HK-2 (cell line): ENCODE results near the gene USP37.
"Not testable (repeated sequence)": the region's sequence is repeated elsewhere in the genome, so short reads cannot be mapped to it uniquely, and the experiment has no call there.

Source experiments
- DNase-seq: peaks from one replicate; pipeline ENCODE4 v3.0.0-alpha.2; 2018; ENCODE audit not compliant: unreplicated experiment

Gene USP37

DNA sequence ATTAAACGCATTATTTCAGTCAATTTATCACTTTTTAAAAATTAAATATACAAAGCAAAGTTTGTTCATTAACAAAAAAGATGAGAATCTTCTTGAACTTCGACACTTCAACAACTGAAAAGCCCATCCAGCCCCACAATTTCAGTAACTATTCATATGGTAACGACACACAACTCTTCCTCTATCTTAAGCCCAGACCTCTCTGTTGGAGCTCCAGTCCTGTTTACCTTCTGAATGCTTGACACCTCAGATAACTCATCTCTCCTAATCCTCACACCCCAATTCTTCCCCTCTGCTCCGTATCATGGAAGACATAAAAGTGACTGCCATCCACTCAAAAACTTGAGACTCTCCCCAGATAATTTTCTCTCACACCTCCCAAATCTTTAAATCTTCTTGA, 12.6 kb downstream of the USP37 start:
- DNase-seq: no peak

DNA sequence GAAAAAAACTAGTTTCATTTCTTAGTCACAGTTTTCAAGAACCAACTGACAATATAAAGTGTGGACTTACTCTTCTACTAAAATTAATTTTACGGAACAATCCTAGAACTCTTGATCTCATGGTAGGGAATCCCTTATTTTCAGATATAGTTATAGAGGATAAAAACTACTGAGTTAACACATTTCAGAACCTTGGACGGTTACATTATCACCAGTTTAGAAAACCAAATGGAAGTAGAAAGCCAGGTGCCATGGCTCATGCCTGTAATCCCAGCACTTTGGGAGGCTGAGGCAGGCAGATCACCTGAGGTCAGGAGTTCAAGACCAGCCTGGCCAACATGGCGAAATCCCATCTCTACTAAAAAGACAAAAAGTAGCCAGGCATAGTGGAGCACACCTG, 13.9 kb downstream of the USP37 start:
- not testable (repeated sequence) for DNase-seq

DNA sequence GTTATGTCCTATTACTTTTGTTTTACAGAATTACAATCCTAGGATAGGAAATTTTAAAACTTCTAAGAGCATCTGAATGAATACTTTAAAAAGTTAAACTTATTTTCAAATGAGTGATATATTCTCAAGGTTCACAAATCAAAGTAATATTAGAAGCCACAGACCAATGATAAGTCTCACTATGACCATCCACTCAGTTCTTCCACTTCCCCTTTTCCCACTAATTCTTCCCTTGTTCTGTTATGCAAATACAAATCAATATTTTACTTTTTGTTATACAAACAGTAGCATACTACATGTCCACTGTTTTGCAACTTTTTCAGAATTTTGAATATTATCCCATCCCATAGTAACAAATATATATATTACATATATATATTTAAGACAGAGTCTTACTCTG, 20.2 kb downstream of the USP37 start:
- DNase-seq: no peak

DNA sequence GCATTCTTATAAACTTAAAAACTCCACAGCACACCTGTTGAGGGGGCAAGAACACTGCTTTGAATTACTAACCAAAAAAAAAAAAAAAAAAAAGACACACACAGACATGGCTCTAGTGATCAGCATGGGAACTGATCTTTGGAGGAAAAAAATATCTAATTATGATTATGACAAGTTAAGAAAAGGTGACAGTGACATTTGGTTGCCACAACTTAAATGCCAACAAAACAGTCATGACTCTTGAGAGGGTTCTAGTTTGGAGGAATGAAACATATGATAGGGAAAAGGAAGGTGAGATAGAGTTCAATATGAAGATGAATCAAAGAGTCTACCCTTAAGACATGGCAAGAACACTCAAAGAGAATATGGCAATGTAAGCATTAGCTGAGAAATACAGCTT, 20.6 kb downstream of the USP37 start:
- DNase-seq: no peak

DNA sequence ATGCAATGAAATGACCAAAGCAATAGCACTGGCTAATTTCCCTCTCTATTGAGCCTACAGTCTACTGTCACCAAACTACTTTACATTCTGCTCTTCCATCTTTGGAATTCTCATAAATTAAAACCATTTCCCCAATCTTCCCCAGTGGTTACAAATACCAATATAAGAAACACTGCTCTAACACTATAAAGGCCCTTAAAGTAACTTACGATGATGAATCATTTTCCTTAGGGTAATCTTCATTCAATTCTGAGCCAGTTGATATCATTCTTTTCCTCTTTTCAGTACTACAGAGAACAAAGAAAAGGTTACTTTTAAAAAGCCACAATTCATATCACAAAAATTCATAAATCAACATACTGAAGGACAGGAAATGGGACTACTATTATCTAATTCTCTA, 22.1 kb downstream of the USP37 start:
- DNase-seq: no peak

DNA sequence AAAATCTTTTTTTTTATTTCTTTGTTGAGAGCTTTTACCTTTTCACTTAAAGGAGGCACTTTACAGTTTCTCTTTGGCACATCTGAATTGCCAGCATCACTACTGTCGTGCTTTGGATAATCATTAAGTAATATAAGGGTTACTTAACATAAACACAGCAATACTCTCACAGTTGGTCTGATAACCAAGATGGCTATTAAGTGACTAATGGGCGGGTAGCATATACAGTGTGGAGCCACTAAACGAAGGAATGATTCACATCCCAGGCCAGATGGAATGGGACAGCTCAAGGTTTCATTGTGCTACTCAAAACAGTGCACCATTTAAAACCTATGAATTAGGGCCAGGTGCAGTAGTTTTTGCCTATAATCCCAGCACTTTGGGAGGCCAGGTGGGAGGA, 28.1 kb downstream of the USP37 start:
- DNase-seq: no peak

DNA sequence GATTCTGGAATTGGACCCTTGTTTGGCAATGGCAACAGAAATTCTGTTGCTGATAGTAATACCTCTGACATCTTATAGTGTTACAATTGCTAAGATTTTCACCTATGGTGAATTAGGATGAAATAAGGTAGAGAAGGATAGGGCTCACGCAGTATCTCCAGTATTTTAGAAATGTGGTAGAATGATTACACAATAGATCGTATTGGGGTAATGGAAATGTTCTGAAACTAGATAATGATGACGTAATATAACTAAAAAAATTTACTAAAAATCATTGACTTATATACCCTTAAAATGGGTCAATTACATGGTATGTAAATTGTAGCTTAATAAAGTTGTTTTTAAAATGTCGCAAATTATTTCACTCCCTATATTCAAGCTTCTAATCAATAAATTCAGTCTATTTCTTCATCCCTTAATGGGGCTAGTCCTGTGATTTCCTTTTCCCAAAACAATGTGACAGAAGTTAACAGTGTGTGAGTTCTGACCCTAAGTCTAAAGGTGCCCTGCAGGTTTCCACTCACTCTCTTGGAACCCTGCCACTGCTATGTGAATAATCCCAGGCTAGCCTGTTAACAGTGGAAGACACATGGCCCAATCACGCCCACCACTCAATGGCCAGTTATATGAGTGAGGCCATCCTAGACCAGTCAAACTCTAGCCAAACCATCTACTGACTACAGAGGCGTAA, 31.2 kb downstream of the USP37 start:
- no peak for DNase-seq

DNA sequence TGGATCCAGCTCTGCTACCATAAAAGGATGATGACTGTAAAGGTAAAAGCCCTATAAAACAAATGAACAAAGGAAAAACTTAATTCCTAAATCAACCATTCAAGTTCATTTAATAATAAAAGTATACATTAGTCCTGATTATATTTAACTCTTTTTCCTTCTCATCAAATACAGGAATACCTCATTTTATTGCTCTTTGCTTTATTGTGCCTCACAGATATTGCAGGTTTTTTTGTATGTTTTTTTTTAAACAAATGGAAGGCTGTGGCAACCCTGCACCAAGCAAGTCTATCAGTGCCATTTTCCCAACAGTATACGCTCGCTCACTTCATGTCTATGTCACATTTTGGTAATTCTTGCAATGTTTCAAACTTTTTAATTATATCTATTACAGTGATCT, 38.2 kb downstream of the USP37 start:
- DNase-seq: no peak

DNA sequence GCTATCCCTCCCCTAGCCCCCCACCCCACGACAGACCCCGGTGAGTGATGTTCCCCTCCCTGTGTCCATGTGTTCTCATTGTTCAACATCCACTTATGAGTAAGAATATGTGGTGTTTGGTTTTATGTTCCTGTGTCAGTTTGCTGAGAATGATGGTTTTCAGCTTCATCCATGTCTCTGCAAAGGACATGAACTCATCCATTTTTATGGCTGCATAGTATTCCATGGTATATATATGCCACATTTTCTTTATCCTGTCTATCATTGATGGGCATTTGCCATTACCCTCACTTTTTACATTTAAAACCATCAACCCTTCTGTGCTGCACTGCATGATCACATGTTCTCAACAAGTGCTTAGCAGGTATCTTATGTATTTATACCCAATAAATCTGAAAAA, 39.7 kb downstream of the USP37 start:
- DNase-seq: not testable (repeated sequence)

DNA sequence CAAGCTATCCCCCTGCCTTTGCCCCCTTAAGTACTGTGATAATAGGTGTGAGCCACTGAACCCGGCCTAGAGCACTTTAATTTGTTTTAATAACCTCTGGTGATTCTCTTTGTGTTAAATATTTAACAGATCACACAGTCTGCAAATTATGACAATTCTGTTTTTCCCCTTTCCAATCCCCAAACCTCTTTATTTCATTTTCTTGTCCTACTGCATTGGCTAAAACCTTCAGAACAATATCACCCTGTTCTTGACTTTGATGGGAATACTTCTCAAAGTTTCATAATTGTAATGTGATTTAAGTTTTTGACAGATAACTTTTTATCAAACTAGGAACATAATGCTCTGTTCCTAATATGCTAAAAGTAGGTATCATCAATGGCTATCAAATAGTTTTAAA, 44.5 kb downstream of the USP37 start:
- DNase-seq: no peak

DNA sequence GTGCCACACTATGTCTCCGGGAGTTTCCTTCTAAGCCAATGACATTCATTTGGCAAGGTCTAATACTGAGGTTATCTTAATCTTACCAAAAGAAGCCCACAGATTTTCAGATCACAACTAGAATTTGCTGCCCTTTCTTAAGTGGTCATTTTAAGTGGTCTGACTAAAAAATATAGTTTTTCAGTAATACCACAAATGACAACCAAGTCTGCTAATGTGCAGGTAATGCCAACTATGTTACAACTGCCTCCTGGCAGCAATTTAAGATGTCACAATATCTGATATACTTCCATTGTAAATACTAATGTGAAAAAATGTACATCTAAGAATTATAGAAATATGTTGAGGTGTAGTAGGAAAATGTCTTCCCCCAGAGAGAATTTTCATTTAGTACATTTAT, 49.3 kb downstream of the USP37 start:
- no peak for DNase-seq

DNA sequence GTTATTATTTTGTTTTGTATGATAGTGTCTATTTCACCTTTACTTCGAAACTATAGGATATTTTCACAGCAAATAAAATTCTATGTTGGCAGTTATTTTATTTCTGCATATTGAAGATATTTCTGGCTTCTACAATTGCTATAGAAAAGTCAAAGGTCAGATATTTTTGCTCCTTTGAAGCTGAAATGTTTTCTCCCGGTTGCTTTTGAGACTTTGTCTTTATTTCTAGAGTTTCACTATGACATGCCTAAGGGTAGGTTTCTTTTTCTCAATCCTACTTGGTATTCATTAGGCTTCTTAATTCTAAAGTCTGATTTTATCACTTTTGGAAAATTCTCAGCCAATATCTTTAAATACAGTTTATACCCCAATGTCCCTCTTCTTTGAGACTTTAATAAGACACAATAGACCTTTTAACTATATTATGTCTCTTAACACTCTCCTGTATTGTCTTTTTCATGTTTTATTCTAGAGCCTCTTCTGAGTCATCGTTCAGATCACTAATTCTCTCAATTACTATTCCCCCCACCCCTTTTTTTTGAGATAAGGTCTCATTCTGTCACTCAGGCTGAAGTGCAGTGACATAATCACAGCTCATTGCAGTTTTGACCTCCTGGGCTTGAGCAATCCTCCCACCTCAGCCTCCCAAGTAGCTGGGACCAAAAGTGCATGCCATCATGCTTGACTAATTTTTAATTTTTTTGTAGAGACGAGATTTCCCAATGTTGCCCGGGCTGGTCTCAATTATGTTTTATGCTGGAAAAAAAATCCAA, 50.5 kb downstream of the USP37 start:
- DNase-seq: no peak

DNA sequence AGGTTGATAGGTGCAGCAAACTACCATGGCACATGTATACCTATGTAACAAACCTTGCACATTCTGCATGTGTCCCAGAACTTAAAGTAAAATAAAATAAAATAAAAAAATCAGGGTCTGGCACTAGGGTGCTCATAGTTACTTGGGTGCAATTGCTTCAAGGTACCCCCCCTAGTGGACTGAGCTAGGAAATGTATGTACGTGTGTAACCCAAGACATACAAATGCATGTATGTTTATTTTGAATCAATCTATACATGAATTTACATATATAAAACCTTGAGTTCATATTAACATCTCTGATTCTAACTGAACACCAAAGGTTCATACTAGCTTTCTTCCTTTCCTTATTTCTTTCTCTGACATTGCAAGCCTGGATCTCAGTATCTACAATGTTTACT, 51.5 kb downstream of the USP37 start:
- DNase-seq: no peak

DNA sequence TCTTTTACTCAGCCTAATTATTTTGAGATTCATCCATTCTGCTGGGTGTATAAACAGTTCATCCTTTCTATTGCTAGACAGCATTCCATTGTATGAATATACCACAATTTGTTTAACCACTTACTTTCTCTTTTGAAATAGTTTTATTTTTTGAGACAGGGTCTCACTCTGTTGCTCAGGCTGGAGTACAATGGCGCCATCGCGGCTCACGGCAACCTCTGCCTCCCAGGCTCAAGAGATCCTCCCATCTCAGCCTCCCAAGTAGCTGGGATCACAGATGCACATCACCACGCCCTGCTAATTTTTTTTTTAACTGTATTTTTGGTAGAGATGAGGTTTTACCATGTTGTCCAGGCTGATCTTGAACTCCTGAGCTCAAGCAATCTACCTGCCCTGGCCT, 54.5 kb downstream of the USP37 start:
- DNase-seq: no peak

DNA sequence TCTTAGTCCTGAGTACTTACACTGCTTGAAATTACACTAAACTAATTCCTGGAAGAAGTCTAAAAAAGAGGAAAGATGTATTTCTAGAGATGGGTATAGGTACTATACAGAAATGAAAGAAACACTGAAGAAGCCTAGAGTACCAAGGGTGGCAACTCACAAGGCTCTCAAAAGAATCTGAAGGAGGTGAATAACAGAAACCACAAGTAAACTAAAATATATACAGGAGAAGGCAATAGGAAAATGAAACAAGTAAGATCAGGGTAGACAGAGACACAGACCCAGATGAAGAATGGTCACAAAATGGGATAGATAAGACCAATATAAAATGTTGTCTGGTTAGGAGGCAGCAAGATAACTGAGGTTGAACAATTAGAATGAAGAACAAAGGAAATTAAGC, 59.9 kb downstream of the USP37 start:
- no peak for DNase-seq

DNA sequence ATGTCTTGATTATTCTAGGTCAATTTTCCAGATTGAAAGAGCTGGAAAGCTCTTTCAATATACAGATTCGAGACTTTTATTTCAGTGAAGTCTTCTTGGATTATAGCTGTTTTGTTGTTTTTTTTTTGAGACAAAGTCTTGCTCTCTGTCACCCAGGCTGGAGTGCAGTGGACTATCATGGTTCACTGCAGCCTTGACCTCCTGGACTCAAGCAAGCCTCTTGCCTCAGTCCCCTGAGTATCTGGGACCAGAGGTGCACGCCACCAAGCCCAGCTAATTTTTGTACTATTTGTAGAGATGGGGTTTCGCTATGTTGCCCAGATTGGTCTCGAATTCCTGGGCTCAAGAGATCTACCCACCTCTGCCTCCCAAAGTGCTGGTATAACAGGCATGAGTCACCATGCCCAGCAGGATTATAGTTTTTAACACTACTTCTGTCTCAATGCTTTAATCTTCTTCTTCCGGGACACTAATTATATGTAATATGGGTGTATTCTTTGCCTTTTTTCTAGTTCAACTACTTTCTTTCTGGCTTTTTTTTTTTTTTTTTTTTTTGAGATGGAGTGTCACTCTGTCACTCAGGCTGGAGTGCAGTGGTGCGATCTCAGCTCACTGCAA, 62.3 kb downstream of the USP37 start:
- DNase-seq: no peak

DNA sequence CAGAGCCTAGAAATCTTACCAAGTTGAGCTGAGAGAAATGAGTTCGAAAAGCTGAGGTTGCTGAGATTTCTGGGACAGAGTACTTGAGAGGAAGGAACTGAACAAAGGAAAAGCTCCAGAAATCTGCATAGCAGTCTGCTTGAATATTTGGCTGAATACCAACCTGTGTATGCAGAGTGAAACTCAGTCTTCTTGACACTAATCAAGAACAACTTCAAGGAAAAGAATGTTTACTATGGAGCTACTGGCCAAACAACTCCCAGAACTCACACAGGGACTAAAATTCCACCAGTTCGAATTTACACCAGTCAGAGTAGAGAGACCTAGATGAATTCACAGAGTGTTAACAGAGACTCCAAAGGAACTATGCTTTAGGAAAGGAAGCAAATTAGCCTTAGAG, 66.5 kb downstream of the USP37 start:
- DNase-seq: no peak

DNA sequence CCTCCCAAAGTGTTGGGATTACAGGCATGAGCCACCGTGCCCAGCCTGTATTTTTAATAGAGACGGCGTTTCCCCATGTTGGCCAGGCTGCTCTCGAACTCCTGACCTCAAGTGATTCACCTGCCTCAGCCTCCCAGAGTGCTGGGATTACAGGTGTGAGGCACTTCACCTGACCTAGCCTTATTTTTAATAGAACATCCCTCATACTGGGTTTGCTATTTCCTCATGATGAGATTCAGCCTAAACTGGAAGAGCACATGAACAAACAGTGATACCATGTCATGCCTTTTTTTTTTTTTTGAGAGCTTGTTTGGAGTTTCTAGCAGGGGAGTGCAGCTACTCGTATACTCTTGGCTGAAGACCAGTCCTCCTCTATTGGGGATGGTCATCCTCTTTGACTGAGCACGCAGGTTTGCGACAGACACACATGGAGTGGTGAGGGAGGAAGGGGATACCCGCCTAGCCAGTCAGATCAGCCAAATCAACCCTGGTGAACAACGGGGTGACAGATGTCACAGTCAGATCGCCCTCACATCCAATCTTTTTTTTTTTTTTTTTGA, 67.6 kb downstream of the USP37 start:
- no peak for DNase-seq

DNA sequence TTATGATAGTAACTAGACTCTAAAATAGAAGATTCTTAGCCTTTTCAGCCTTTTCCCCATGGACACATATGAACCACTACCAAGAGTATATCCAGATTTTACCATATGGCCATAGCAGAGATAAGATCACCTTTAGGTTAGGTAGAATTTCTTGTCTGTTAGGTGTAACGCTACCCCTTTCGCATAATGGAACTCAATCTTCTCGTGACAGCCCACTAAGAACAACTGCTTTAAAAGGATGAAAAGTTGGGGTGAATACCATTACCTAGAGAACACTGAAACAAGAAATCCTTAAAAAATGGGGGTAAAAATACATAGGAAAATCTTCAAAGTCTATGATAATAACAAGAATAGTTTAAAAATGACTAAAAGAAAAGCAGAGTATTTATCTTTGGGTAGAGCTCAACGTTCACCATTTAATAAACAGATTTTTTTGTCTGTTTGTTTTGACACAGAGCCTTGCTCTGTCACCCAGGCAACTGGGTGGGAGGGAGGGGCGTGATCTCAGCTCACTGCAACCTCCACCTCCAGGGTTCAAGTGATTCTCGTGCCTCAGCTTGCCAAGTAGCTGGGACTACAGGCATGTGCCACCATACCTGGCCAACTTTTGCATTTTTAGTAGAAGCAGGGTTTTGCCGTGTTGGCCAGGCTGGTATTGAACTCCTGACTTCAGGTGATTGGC, 82.0 kb downstream of the USP37 start:
- DNase-seq: no peak

DNA sequence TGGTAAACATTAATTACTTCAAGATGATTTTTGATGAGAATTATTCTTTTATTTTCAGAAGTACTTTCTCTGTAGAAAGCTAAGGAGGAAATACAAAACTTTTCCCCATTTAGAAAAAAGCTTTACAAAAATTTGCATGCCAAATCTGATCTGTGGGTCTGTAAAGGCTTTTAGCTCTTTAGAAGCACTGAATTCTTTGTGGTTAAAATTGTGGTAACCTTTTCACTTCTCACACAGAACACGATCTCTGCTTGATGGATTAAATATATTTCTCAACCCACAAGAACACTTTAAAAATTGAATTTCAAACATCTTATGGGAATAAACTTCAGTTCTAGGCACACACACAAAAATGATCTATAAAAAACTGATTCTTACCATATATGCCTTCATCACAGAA, 85.5 kb downstream of the USP37 start:
- DNase-seq: no peak

DNA sequence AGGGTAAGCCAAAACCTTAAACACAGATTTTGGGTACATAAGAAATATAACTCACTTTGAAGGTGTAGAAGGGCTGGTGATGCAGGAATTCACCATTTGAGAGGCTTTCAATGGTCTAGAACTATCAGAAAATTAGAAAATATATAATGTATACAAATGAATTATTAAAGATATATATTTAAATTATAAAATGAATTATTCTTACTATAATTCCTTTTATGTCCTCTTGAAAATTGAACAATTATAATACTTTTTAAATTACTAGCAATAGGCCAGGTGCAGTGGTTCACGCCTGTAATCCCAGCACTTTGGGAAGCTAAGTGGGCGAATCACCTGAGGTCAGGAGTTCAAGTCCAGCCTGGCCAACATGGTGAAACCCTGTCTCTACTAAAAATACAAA, 88.6 kb downstream of the USP37 start:
- no peak for DNase-seq

DNA sequence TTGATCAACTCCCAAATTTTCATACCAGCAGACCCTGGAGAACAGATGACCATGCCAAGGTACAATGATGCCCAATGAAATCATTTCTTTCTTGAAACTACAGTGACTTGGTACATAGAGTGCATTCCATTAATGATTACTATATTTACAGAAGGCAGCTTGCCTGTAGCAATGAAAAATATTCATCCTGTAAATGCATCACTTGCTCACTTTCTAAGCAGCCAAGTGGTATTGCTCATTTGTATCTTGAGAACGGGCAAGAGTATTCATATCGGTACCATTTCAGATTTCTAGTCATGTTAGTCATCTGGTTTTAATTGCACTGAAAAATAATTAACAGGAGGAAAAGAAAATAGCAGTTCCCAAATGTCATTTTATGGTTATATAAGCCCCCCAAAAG, 89.6 kb downstream of the USP37 start:
- no peak for DNase-seq
